CD4-positive, alpha-beta T cell (primary cell): ENCODE measurements around the gene CNRIP1. TPM values are rescaled to one million over a fixed set of nuclear protein-coding genes. Genes with fewer than 3 reads are reported as not detected.

Experiments used
- ATAC-seq: fragments of 200-7000 bp; cut with Tn5 transposase; one replicate; pipeline ENCODE4 v1.10.0; 2022; ENCODE audit warnings: mild to moderate bottlenecking; ENCODE audit not compliant: poor library complexity
- CTCF ChIA-PET: fragments of 350-600 bp; sonication (Branson Sonifier 250); formaldehyde crosslinking; loops from one replicate; lab custom pipeline; 2021; ENCODE audit warnings: antibody characterized with exemption, inconsistent platforms; lab: Charles Lee
- POLR2A ChIA-PET: fragments of 350-600 bp; sonication (Branson Sonifier 250); formaldehyde crosslinking; loops from one replicate; lab custom pipeline; 2021; ENCODE audit warnings: antibody characterized with exemption, inconsistent platforms; lab: Charles Lee
- DNase-seq, 14 experiments: peaks; one replicate each; pipeline ENCODE4 v3.0.0-alpha.2; 2013 to 2020; ENCODE audit warnings: mixed read lengths in 2 of 14
- H3K27ac ChIP-seq, 2 donors: one replicate each; pipeline versions ENCODE4 v1.5.1 to v1.7.0; 2013; ENCODE audit warnings: low read length in 2 of 2, low read depth in 1 of 2, mild to moderate bottlenecking in 1 of 2
- H3K27me3 ChIP-seq, 2 experiments: 1 replicate in 1 of 2; 2 replicates in 1 of 2; pipeline versions ENCODE4 v1.6.1 to v1.7.0; 2013; ENCODE audit warnings: low read length in 2 of 2, control low read depth in 1 of 2, mild to moderate bottlenecking in 1 of 2, moderate library complexity in 1 of 2; ENCODE audit not compliant: insufficient read depth in 2 of 2, control insufficient read depth in 1 of 2
- H3K36me3 ChIP-seq: one replicate; pipeline ENCODE4 v1.6.1; 2013; ENCODE audit warnings: low read length, control low read depth; ENCODE audit not compliant: insufficient read depth
- H3K4me1 ChIP-seq: one replicate; pipeline ENCODE4 v1.6.1; 2013; ENCODE audit warnings: low read length, control low read depth; ENCODE audit not compliant: insufficient read depth
- H3K4me3 ChIP-seq: one replicate; pipeline ENCODE4 v1.5.1; 2013; ENCODE audit warnings: mild to moderate bottlenecking, low read length, moderate library complexity
- H3K9me3 ChIP-seq, 2 experiments: 1 replicate in 1 of 2; 2 replicates in 1 of 2; pipeline versions ENCODE4 v1.6.1 to v1.7.0; 2013; ENCODE audit warnings: low read length in 2 of 2, mild to moderate bottlenecking in 2 of 2, control low read depth in 1 of 2, moderate library complexity in 1 of 2; ENCODE audit not compliant: control insufficient read depth in 1 of 2, insufficient read depth in 1 of 2
- H3K27ac Mint-ChIP-seq: one replicate; pipeline ENCODE4 v1.8.0; 2020; ENCODE audit warnings: mixed read lengths
- H3K27me3 Mint-ChIP-seq: one replicate; pipeline ENCODE4 v1.8.0; 2021; ENCODE audit warnings: mixed read lengths
- H3K36me3 Mint-ChIP-seq: one replicate; pipeline ENCODE4 v1.8.0; 2021; ENCODE audit warnings: low read depth, mixed read lengths
- H3K4me1 Mint-ChIP-seq: one replicate; pipeline ENCODE4 v1.8.0; 2021; ENCODE audit warnings: low read depth, mixed read lengths
- H3K4me3 Mint-ChIP-seq: one replicate; pipeline ENCODE4 v1.8.0; 2020; ENCODE audit warnings: mild to moderate bottlenecking, mixed read lengths
- H3K9me3 Mint-ChIP-seq: one replicate; pipeline ENCODE4 v1.8.0; 2020; ENCODE audit warnings: mixed read lengths
- intact Hi-C, 2 experiments: fragments of 100-400 bp; cut with DNase I in 1 of 2; cut with micrococcal nuclease in 1 of 2; formaldehyde crosslinking; loops; one replicate each; pipeline versions ENCODE4 v1.15.1 to v1.9.0; 2023 to 2025; cut with DNase I, micrococcal nuclease
- total RNA-seq, 174 experiments: library from RNA in 2 of 174; stranded (reverse) in 2 of 174; gene quantifications; one replicate each; pipeline ENCODE4 v1.2.3 and lab custom pipeline; 2021 to 2026
- TF ChIP-seq, protein P1 (sequence below): fragments of 200-600 bp; IDR thresholded peaks from one replicate; pipeline ENCODE4 v1.8.0; 2022; ENCODE audit warnings: antibody characterized with exemption, mild to moderate bottlenecking

Gene CNRIP1
- total RNA-seq, 2 experiments from 2014 or later, result not detected

DNA sequence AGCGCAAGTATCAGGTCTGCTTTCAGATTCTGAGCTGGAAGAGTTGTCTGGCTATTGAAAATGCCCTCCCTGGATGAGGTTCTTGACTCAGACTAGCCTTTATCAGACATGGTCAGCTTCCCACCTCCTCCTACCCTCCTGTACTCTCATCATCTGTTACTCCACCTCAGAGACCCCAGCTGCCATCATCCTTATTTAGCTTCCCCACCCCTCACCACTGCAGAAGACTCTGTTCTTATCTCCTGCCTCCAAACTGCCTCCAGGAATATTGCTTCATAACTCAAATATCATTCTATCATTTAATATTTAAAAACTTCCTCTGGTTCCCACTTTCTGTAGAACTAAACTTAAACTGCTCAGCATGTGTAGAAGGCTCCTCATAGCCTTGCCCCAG, 36.3 kb downstream of the CNRIP1 start:
- H3K36me3 ChIP-seq, result no peaks in the 10 kb centered on the region
- Mint-ChIP-seq H3K27ac (no peak overlapping the region), H3K4me1 (no peaks in the 10 kb centered on the region), H3K27me3 (peaks cover 41% of the 10 kb centered on the region), H3K9me3 (no peaks in the 10 kb centered on the region), H3K36me3 (no peaks in the 10 kb centered on the region), H3K4me3 (no peak overlapping the region)
- ChIA-PET CTCF (interaction anchor here (1.0 to 3.2 kb wide), 8 partner anchors 9 to 161 kb away, joined by 3 to 19 read pairs (median 4); partner anchors contain the start of gene PPP3R1), POLR2A (interaction anchor here (1.1 to 1.7 kb wide), 3 partner anchors 31 to 161 kb away, joined by 3 to 7 read pairs (median 4); partner anchors contain the start of gene PPP3R1)
- ATAC-seq, result no peak
- no peak for DNase-seq
- H3K27ac ChIP-seq, result no peak overlapping the region
- H3K4me1 ChIP-seq, result no peaks in the 10 kb centered on the region
- intact Hi-C loops, result loop anchor here (1.0 to 5.0 kb wide), 4 partner anchors 86 to 161 kb away; no protein-coding TSS in a partner anchor
- H3K27me3 ChIP-seq, result peaks cover 0 to 4% of the 10 kb centered on the region in 2 experiments
- no peaks in the 10 kb centered on the region for H3K9me3 ChIP-seq
- TF ChIP-seq, protein P1, sequence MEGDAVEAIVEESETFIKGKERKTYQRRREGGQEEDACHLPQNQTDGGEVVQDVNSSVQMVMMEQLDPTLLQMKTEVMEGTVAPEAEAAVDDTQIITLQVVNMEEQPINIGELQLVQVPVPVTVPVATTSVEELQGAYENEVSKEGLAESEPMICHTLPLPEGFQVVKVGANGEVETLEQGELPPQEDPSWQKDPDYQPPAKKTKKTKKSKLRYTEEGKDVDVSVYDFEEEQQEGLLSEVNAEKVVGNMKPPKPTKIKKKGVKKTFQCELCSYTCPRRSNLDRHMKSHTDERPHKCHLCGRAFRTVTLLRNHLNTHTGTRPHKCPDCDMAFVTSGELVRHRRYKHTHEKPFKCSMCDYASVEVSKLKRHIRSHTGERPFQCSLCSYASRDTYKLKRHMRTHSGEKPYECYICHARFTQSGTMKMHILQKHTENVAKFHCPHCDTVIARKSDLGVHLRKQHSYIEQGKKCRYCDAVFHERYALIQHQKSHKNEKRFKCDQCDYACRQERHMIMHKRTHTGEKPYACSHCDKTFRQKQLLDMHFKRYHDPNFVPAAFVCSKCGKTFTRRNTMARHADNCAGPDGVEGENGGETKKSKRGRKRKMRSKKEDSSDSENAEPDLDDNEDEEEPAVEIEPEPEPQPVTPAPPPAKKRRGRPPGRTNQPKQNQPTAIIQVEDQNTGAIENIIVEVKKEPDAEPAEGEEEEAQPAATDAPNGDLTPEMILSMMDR, result no peak
- no peak overlapping the region for H3K4me3 ChIP-seq

DNA sequence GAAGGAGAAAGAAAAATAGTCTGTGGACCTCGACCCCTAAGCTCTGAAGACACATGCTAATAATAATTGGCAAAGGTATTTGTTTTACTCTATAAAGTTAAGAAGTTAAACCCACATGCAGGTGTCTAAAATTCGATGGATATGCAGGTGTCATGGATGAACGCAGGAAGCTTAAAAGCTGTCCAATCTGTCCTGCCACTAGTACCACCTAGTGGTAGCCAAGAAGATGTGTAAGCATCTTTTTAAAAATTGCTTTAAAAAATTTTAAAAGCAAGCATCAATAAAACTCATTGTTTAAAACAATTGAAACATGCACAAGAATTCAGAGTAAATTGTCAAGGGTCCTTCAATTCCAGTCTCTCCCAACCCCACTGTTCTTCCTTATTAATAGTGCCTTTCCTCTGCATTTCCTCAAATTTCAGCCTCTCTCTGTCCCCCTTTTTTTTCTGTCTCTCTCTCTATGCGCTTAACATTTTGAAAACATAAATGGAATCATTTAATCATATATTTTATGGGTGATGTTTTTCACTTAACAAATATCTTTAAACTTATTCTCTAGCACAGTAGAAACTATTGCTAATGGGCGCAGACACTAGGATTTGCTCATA, 36.8 kb downstream of the CNRIP1 start:
- ATAC-seq, result peak; percentile 73
- Mint-ChIP-seq H3K4me3 (no peak overlapping the region), H3K4me1 (no peaks in the 10 kb centered on the region)

DNA sequence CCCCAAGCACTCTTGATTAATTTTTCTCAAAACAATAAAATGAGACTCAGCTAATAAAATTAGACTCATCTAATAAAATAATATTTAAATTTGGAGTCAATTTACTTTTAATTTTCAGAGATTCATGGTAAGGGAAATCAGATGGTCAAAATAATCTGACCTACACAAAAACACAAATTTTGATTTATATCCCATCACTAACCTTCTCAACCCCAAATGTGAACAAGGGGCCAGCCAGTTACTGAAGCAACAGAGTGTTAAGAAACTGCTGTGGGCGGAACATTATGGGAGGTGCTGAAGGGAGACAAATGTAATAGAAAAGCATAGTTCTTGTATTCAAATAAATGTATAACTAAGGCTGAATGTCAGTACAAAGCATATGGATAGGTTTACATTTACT, 39.0 kb downstream of the CNRIP1 start:
- TF ChIP-seq, protein P1, result no peak
- no peaks in the 10 kb centered on the region for H3K9me3 Mint-ChIP-seq
- CTCF ChIA-PET, result interaction anchor here (1.8 kb wide), 1 partner anchor 159 kb away, joined by 4 read pairs; no protein-coding TSS in a partner anchor

More for the DNA sequence above, 36.8 kb downstream of the CNRIP1 start:
- Mint-ChIP-seq H3K9me3 (no peaks in the 10 kb centered on the region), H3K36me3 (no peaks in the 10 kb centered on the region), H3K27ac (no peak overlapping the region), H3K27me3 (peaks cover 36% of the 10 kb centered on the region)
- H3K4me1 ChIP-seq, result no peaks in the 10 kb centered on the region
- intact Hi-C loops, result loop anchor here (1.0 to 5.0 kb wide), 4 partner anchors 86 to 161 kb away; no protein-coding TSS in a partner anchor
- H3K9me3 ChIP-seq, result no peaks in the 10 kb centered on the region
- no peaks in the 10 kb centered on the region for H3K36me3 ChIP-seq
- peaks cover 0 to 4% of the 10 kb centered on the region in 2 experiments for H3K27me3 ChIP-seq
- H3K27ac ChIP-seq, result no peak overlapping the region
- TF ChIP-seq, protein P1, result peak; percentile 83
- H3K4me3 ChIP-seq, result no peak overlapping the region
- ChIA-PET CTCF (interaction anchor here (0.5 to 3.2 kb wide), 13 partner anchors 9 to 160 kb away, joined by 3 to 19 read pairs (median 4); partner anchors contain the start of gene PPP3R1), POLR2A (interaction anchor here (1.1 to 1.7 kb wide), 3 partner anchors 30 to 161 kb away, joined by 3 to 7 read pairs (median 4); partner anchors contain the start of gene PPP3R1)
- peak in 8 of 14 experiments; percentile 3 to 74 (median 24) for DNase-seq

More for the DNA sequence above, 39.0 kb downstream of the CNRIP1 start:
- no peak for DNase-seq
- POLR2A ChIA-PET, result no interaction called here
- intact Hi-C loops, result loop anchor here (5.0 kb wide), 2 partner anchors 83 to 162 kb away; no protein-coding TSS in a partner anchor
- H3K4me3 Mint-ChIP-seq, result no peak overlapping the region
- no peaks in the 10 kb centered on the region for H3K36me3 ChIP-seq
- H3K36me3 Mint-ChIP-seq, result no peaks in the 10 kb centered on the region
- H3K27ac ChIP-seq, result no peak overlapping the region
- H3K4me1 ChIP-seq, result no peaks in the 10 kb centered on the region
- ATAC-seq, result no peak
- peaks cover 0 to 6% of the 10 kb centered on the region in 2 experiments for H3K27me3 ChIP-seq
- H3K9me3 ChIP-seq, result no peaks in the 10 kb centered on the region
- no peaks in the 10 kb centered on the region for H3K4me1 Mint-ChIP-seq
- peaks cover 25% of the 10 kb centered on the region for H3K27me3 Mint-ChIP-seq
- H3K4me3 ChIP-seq, result no peak overlapping the region
- H3K27ac Mint-ChIP-seq, result no peak overlapping the region
